NCI-H69 (cell line): Measurements from ENCODE around the gene PEX14.

Source experiments
- DNase-seq: peaks from one replicate; lab custom pipeline; 2025; lab: John Stamatoyannopoulos, UW

PEX14 gene

DNA sequence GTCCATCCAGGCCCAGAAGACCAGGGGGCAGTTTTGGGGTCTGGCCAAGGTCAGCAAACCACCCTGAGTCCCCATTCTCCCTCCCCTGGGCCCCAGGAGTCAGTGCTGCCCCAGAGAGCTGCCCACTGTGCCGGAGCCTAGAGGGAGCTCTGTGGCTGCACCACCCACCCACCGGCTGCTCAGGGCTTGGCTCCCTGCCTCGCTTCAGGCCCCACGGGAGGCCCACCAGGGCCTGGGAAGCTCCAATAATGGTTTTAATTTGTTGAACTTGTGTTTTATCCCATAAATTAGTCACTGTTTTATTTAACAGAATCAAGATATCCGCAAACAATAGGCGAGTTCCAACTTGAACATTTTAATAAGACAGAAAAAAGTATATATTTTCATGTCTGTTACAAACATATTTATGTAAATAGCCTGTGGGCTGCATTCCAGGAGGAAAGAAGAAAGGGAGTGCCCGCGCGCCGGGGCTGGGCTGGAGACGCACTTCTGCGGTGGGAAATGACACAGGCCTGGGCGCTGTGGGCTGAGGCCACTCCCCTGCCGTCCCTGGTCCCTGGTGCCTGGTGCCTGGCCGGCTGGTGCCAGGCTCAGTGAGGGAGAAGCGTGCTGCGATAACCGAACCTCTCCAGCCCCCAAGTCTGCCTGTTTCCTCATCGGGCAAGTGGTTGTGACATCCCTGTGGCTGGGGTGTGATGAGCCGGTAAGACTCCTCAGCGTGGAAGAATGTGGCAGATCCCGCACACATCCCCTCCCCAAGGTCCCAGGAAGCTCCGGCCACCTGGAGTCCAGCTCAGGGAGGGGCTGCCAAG lies 160.5 kb downstream of the PEX14 start:
- peak; percentile 86 for DNase-seq

DNA sequence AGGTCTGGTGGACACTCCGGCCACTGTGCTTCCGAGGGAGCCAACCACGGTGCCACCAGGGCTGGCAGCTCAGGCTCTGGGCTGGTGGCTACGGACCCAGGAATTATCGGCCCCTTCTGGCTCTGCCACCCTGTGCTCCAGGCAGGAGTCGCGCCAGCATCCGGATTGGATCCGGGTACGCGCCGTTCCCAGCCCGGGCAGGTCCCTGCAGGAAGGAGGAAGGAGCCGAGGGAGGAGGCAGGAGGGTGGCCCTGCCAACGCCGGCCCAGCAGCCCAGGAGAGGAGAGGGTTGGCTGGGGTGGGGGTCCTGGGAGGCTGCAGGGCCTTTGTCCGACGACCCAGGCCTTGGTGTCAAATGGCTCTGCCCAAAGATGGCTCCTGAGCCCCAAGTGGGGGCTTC lies 161.2 kb downstream of the PEX14 start:
- no peak for DNase-seq

DNA sequence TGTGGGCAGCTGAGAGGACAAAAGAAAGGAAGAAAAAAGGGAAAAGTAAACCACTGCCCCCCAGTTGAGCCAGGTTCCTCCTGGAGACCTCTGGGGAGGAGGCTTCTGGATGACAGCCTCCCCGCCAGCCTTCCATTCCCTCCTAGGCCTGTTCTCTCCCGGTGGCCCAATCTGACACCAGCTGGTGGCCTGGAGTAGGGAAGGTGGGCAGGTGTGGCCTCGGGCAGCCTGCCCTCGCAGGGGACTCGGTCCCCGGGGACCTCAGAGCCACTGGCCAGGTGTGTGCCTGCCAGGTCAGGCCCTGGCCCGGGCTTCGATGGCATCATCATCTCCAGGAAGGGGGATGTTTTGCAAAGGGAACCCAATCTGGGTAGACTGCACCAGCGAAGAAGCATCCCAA lies 162.7 kb downstream of the PEX14 start:
- no peak for DNase-seq

DNA sequence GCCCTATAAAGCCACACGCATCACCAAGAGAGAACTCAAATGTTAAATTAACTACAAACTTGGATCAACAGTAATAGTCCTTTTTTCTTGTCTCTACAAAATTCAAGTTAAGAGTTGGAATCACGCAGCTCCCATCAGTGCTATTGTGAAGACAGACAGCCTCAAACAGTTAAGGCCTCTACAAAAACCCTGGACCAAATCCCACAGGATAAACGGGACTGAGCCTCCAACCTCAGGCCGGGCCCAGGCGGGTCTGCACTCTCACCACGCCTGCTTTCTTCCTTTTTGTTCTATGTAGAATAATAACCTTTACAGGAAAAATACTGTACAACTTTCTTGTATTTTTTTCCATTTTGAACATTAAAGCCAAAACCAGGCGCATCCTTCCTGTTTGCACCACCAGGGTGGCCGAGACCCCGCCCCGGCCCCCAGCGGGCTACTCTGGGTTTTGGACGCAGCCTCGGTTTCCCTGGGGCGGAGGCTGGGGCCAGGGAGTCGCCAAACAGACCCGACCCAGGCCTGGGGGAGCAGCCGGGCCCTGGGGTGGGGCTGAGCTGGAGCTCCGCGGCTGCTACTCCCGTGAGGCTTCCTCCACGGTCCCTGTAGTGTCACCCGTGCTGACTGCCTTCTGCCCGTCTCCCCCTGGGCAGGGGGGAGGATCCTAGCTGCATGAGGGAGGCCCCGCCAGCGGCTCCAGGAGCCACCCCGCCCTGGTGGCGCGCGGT lies 163.2 kb downstream of the PEX14 start:
- DNase-seq = no peak

DNA sequence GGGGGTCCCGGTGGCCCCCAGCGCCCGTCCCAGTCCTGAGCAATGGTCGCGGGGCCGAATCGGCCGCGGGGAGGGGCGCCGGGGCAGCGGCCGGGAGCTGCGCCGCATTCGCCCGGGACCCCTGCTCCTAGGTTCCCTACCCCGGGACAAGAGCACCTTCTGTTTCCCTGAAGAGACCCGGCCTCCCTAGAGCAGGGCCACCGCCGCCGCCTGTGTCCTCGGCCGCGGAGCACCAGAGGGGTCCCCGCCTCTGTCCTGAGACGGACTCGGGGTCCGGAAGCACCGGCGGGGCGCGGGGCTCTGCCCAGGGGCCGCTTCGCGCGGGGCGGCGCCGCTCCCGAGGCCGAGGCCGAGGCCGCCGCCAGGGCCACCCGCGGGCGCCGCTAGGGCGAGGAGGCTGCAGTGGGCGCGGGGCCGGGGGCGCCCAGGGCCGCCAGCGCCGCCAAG lies 163.8 kb downstream of the PEX14 start:
- DNase-seq = no peak

DNA sequence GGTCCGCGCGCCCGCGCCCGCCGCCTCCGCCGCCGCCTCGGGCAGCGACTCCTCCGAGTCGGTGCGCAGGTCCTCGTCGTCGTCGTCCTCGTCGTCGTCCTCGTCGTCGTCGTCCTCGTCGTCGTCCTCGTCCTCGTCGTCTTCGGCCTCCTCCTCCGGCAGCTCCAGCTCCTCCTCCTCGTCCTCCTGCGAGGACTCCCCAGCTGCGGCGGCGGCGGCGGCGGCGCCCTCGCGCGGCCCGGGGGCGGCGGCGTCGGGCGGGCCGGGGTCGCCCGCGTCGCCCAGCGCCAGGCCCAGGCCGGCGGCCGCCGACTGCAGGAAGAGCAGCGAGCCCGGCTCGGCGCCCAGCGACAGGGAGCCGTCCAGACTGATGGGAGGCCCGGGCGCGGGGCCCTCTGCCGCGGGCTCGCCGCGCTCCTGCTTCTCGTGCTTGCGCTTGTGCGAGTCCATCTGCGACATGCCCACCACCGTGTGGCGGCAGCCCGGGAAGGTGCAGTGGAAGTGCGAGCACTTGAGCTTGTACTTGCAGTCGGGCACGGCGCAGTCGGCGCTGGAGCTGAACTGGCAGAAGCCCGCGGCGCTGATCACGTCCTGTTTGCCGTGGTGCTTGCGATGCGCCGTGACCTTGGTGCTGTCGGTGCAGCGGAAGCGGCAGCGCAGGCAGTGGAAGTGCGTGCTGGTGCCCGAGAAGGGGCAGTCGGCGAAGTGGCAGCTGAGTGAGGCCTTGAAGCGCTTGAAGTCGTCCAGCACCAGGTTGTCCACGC lies 164.4 kb downstream of the PEX14 start:
- no peak for DNase-seq

DNA sequence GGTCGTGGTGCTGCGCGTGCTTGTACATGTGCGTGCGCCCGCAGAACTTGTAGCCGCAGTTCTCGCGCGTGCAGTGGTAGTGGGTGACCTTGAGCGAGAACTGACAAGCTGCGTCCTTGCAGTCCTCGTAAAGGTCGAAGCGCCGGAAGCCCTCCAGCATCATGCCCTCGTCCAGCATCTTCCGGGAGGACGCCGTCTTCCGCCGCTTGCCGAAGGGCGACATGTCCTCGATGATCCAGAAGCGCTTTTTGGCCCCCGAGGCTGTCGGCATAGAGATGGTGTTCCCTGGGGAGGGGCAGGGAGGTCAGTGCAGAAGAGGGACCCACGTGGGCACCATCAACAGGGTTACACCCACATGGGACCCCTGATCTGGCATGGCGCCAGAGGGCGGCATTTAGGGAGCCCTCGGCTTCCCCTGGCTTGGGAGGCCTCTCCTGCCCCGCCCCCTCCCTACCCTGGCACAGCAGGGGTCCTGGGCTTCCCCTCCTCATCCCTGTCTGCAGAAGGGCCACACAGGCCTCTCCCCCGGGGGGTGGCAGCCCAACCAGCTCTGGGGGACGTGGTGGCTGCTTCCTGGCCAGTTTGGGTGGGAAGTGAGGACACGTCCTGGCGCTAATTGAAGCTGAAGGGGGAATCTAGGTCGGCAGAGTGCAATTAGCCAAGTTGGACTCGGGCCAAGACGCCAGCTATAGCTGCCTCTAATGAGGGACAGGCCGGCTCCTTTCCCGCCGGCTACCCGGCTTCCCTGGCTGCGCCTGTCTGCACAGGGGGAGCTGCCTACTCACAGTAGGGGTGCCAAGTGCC lies 165.2 kb downstream of the PEX14 start:
- peak; percentile 94 for DNase-seq

DNA sequence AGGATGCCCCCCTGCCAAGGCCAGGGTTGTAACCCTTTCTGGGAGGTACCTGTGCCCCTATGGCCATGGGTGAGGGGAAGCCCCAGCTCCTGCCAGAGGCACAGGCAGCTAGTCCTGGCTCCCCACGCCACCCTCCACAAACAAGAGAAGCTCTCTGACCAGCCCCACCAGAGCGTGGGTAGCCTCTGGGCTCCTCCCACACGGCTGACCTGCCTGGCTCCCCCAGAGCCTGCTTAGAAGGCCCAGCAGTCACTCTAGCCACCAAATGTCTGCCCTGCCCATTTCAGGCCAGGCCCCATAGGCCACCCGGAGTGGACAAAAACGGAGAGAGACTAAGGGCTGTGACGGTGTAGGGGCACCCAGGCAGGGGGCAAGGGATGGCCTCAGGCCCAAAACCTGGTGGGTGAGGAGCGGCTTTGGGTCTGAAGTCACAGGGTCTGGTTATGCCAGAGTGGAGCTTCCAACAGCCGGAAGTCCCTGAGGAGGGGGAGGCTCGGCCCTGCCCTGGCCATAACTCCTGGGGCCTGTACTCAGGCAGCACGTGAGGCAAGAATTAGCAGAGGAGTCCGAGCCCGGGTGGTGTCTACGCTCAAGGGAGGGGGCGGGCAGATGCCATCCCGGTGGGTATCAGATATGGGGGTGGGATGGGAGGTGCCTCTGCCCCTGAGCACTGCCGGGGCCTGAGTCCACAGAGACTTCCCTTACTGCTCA lies 166.2 kb downstream of the PEX14 start:
- DNase-seq = peak; percentile 44

DNA sequence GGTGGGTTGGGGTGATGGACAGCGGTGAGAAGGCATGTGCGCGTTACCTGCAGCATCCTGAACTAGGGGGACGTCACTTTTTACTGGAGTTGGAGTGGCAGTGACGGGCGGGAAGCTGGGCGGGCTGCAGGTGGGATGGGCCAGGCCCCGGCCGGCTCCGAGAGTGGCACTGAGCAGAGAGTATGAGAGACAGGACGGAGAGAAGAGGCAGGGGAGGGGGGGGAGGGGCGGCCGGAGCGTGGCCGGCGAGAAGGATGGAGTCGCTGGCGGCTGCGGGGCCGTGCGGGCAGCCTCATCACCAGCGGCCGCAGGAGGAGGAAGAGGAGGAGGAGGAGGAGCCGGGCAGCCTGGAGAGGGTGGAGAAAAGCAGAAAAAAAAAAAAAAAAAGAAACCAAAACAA lies 167.2 kb downstream of the PEX14 start:
- no peak for DNase-seq

DNA sequence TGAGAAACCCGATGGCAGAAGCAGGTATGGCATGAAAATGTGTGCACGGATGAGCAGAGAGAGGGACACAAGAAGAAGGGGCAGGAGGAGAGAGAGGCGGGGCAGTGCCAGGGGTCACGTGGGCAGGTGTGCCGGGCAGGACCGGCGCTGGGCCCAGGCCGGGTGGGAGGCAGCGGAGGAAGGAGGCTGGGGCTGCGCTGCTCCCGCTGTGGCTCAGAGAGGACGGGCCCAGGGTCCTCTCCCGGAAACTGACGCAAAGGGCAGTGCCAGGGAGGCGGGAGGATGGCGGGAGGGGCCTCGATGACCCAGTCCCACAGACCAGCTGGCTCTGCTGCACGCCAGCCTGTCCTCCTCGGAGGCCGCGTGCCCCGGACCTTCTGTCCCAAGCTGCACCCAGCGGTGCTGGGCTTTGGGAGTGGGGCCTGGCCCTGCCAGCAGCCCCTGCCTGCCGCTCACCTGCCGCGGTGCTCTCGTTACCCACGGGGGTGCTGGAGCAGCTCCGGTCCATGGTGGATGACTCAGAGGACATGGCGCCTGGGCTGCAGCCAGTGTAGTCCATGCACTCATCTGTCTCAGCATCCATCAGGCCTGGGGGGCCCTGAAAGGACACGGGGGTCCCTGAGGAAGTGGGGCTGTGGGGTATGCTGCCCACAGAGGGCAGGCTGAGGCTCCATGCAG lies 167.8 kb downstream of the PEX14 start:
- no peak for DNase-seq

DNA sequence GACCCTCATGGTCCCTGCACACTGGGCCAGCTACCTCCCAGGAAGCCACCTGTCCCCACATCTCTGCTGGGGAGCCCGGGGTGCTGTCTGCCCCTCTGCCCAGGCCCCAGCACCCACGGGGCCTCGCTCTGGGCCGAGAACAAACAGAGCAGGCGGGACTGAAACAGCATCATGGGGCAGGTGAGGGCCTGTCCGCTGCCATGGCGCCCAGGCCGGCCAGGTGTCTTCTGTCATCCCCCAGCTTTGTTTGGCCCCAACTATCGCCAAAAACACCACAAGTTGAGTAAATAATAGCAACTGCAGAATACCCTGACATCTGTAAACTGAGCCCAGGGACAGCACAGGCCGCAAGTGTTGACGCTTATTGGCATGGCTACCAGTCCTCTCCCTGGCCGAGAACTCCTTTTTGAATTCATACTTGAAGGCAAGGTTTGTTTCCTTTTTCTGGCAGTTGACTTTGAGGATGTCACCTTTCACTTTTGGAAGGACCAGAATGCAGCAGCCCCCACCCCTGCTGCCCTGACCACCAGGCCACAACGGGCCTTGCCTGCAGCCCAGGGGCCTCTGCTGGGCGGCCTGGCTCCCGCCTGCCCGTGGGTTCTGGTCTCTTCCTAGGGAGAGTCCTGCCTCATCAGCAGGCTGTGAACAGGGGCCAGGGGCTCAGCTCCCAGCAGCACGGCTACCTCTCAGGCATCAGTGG lies 169.0 kb downstream of the PEX14 start:
- DNase-seq = peak; percentile 71

DNA sequence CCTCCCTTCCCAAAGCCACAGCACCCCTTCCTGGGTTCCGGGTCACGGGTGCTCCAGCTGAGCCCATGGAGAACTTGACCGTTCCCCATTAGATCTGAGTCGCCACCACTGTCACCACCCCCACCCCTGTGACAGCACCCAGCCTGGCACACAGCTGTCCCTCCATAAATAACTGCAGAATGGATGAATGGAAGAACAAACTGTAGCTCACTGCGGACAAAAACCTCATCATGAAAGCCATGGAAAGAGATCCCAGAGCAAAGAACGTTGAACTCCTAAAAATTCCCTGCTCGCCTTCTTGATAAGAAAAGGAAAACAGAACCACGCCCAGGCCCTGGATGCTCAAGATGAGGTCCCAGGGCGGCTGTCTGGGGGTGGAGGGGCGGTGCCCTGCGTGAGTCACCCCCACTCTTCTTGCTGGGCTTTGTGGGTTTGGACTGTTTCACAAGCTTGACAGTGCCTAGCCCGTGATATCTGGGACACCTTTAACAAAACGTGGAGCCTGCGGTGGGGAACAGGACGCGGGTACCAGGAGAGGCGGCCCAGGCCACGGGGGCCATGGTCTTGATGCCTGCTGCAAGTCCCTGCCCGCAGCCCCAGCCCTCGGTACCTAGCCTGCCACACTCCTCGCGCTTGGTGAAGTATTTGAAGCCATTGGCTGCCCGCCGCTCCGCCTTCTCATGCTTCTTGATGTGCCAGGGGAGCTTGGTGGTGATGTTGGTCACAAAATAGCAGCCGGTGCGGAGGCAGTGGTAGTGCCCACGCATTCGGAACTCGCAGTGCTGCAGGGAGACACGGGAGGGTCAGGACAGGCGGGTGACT lies 169.8 kb downstream of the PEX14 start:
- DNase-seq = no peak

DNA sequence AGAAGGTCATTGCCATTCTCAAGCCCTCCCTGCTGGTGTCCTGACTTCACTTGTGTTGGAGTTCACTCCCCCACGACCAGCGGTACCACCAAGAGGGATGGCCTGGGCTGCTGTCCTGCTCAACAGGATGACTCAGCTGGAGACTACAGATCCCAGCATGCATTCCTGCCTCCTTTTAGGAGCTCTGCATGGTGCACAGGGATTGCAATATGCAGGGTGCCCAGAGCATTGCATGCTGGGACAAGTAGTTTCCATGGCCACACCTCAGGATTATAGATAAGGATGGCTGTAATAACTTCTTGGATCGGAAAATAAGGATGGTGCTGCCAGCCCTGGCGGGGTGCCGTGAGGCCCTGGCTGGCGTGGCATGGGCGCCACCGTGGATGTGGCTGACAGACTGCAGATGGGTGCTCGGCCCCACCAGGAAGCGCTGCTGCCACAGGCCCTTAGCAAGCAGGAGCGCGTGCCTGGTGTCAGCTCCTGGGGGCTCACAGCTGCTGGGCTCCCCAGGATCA lies 171.7 kb downstream of the PEX14 start:
- DNase-seq = peak; percentile 9

DNA sequence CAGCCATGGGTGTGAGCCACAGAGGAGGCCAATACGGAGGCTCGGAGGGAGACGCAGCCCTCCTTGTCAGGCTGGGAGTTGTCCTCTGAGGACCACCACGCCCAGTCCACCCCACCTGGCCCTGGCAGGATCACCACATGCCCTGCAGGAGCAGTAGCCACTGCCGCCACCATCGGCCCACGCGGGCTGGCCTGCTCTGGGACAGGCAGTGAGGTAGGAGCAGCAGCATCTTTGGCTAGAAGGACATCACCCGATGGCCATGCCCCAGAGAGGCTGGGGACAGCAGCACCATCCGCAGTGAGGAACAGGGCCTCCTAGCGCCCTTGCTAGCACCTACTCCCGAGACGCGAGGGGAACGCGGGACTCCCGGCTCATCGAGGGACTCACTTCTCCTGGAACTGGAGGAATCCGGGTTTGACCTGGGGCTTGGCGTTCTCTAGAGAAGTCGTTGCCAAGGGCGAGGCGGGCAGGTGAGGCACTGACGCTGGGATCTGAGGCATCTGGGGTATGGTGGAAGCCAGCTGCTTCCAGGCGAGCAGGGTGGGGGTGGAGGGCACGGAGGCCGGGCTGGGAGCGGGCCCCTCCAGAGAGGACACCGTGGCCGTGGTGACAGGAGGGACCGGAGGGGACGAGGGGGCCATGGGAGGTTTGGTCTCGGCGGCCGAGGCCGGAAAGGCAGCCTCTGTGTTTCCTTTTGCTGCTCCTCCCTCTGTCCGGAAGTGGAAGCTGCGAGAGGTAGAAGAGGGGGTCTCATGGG lies 172.8 kb downstream of the PEX14 start:
- DNase-seq = no peak

DNA sequence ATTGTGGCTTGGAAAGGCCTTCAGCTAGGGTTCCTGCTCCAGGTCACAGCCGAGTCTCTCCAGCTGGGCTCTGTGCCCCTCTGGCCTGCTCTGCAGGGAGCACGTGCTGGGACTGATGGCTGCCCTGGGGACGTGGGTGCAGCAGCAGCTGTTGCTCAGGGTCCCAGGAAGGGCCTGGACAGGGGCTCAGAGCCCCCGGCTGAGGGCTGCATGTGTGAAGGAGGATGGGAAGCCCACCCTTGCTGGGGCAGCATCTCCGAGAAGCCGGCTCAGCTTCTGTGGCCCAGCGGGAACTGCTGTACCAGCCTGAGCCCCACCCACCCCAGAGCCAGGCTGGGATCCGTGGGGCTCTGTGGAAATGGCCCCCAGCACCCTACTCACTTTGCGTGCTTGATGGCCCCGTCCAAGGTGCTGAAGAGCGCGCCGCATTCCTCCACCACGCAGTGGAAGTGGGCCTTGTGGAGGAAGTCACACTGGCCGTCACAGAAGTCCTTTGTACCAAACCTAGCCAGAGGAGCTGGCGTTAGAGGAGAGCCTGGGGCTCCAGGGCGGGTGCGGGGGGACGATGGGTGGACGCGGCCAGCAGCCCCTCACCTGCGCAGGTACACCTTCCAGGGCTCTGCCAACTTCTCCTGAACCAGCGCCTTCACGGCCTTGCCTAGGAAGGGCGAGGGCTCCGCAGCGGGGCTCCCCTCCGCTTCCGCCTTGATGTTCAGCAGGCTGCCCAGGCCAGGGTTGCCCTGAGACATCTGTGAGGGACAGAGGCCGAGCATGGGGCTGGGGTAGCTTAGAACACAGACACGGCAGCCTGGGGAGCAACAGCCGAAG lies 174.2 kb downstream of the PEX14 start:
- no peak for DNase-seq

DNA sequence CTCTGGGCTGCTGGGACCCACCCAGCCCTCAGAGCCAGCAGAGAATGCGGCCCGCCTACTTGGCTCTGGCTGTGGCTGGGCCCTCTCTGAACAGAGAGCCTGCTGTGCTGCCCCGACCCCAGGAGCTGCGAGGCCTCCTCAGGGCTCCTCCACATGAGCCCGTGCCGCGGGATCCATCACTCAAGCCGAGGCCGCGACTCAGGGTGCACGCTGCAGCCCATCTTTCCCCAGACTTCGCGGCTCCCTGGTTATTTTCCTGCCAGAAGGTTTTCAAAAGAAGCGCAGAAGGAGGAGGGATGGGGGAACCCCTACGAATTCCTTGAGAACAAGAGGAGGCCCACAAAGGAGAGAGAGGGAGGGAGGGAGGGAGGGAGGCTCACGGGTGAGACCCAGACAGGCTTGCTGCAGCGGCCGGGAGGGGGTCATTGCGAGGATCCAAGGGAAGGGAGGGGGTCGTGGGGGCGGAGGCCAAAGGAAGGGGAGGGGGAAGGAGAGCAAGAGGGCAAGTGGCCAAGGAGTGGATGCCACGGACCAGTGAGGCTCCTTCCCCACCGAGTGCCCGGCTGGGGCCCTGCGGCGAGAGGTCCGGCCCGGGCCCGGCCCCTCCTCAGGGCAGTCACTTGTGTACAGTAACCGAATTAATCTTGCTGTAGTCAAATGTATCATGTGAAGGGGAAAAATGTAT lies 174.9 kb downstream of the PEX14 start:
- DNase-seq = no peak
